Medulla oblongata (tissue), 1 donor: ENCODE data around the gene ELF1.
A peak's percentile ranks its signal among the peaks of the same experiment; 100 is the strongest.
"Not testable (repeated sequence)": the region's sequence is repeated elsewhere in the genome, so short reads cannot be mapped to it uniquely, and the experiment has no call there.

ENCODE experiments used
- DNase-seq: peaks from one replicate; pipeline ENCODE4 v3.0.0-alpha.2; 2015; ENCODE audit errors: extremely low spot score

Gene ELF1

GRCh38 chr13:40895227-40896184 is 123.6 kb downstream of the ELF1 start:
- peak; percentile 64 for DNase-seq

DNA sequence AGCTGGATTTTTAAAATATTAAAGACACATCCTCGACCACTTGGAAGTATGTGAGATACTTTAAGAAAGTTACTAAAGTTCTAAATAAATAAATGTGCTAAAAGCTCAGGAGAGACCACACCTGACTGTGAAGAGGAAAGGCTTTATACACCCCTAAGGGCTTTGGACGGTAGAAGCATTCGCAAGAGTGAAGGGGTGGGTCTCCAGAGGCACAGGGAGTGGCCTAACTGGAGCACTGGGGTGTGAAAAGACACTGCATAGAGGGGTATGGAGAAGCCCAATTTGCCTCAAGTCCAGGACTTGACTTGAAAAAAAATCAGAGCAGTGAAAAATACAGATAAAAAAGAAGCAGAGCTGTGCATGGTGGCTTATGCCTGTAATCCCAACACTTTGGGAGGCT is 125.5 kb downstream of the ELF1 start:
- DNase-seq = not testable (repeated sequence)

DNA sequence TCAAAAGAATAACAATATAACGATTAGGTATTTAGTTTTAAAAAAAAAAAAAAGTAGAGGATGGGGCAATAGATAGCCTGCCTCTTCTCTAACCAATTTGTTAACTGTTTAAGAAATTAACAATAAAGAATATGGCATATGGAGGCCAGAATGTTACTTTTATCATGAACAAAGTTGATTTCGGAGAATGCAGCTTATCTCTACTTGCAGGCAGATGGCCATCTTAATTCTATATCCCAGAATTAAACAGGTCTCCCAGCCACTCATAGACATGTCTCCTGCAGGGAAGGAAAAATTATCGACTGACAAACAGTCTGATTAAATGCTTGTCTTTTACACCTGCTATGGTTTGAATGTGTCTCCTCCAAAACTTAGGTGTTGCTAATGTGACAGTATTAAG is 133.1 kb downstream of the ELF1 start:
- DNase-seq = no peak

- not testable (repeated sequence) for DNase-seq
These were observed 134.9 kb downstream of the ELF1 start for GRCh38 chr13:40884175-40884574.
